Cardiac septum (tissue), 1 donor: Measurements from ENCODE around the gene GOLGA6A. TPM values are rescaled to one million over a fixed set of nuclear protein-coding genes. Genes with fewer than 3 reads are reported as not detected.
"Not testable (repeated sequence)": the region's sequence is repeated elsewhere in the genome, so short reads cannot be mapped to it uniquely, and the experiment has no call there.

Experiments
- DNase-seq: peaks from one replicate; pipeline ENCODE4 v3.0.0-alpha.2; 2020; ENCODE audit warnings: low spot score
- intact Hi-C: fragments of 100-400 bp; cut with DNase I; formaldehyde crosslinking; loops from one replicate; pipeline ENCODE4 v1.14.0; 2022
- total RNA-seq: library from RNA; stranded (reverse); fragmentation: NEBNext Ultra II Directional; extraction: Animal tissue kit (Norgen Biotek cat#: 25700); gene quantifications from one replicate; pipeline ENCODE4 v1.2.1, GENCODE V29; 2021
- donor health status: DM: no; HTN: no; CAD: no.

Gene GOLGA6A
- total RNA-seq, 1 donor from 2014 or later: not detected

GRCh38 chr15:74056330-74056729, 26.0 kb downstream of the GOLGA6A start:
- intact Hi-C loops, DNase-seq: not testable (repeated sequence)

GRCh38 chr15:74055804-74056203, 26.5 kb downstream of the GOLGA6A start:
- intact Hi-C loops: no loop called here
- DNase-seq: no peak

- peak; percentile 91 for DNase-seq
- intact Hi-C loops: loop anchor here (5.0 kb wide), 2 partner anchors 73 to 268 kb away; no protein-coding TSS in a partner anchor
These were observed 28.3 kb downstream of the GOLGA6A start for GRCh38 chr15:74053941-74054529.

- intact Hi-C loops: loop anchor here (5.0 kb wide), 2 partner anchors 74 to 269 kb away; no protein-coding TSS in a partner anchor
- no peak for DNase-seq
These were observed 28.8 kb downstream of the GOLGA6A start for GRCh38 chr15:74053517-74053916.

- intact Hi-C loops: loop anchor here (5.0 kb wide), 2 partner anchors 75 to 270 kb away; no protein-coding TSS in a partner anchor
- DNase-seq: not testable (repeated sequence)
These were observed 29.8 kb downstream of the GOLGA6A start for GRCh38 chr15:74052271-74053260.

GRCh38 chr15:74050556-74051234, 31.7 kb downstream of the GOLGA6A start:
- DNase-seq: no peak
- intact Hi-C loops: loop anchor here (5.0 kb wide), 2 partner anchors 77 to 272 kb away; no protein-coding TSS in a partner anchor

GRCh38 chr15:74050127-74050526, 32.2 kb downstream of the GOLGA6A start:
- DNase-seq: no peak
- intact Hi-C loops: loop anchor here (5.0 kb wide), 2 partner anchors 77 to 272 kb away; no protein-coding TSS in a partner anchor

GRCh38 chr15:74046275-74046674, 36.1 kb downstream of the GOLGA6A start:
- intact Hi-C loops: no loop called here
- DNase-seq: no peak

GRCh38 chr15:74045636-74046274, 36.6 kb downstream of the GOLGA6A start:
- intact Hi-C loops: no loop called here
- DNase-seq: no peak

GRCh38 chr15:74045184-74045583, 37.2 kb downstream of the GOLGA6A start:
- DNase-seq: no peak
- intact Hi-C loops: no loop called here

- no peak for DNase-seq
- intact Hi-C loops: no loop called here
These were observed 37.9 kb downstream of the GOLGA6A start for GRCh38 chr15:74044267-74045110.

GRCh38 chr15:74043425-74044266, 38.7 kb downstream of the GOLGA6A start:
- no peak for DNase-seq
- intact Hi-C loops: no loop called here

- intact Hi-C loops: no loop called here
- no peak for DNase-seq
These were observed 39.5 kb downstream of the GOLGA6A start for GRCh38 chr15:74042603-74043424.

- intact Hi-C loops: loop anchor here (2.0 kb wide), 1 partner anchor 49 kb away; the partner anchor contains the start of gene STOML1
- DNase-seq: no peak
These were observed 40.4 kb downstream of the GOLGA6A start for GRCh38 chr15:74041777-74042435.

- no peak for DNase-seq
These were observed 41.0 kb downstream of the GOLGA6A start for GRCh38 chr15:74041311-74041756.

More at GRCh38 chr15:74041311-74041756, 41.0 kb downstream of the GOLGA6A start:
- intact Hi-C loops: loop anchor here (2.0 kb wide), 1 partner anchor 49 kb away; the partner anchor contains the start of gene STOML1
